Hindlimb muscle (tissue), 1 donor: Measurements from ENCODE around the gene COL8A1. TPM values are rescaled to one million over a fixed set of nuclear protein-coding genes. Genes with fewer than 3 reads are reported as not detected.
"Not testable (repeated sequence)": the region's sequence is repeated elsewhere in the genome, so short reads cannot be mapped to it uniquely, and the experiment has no call there.

Experiments
- DNase-seq: peaks from one replicate; pipeline ENCODE4 v3.0.0-alpha.2; 2013
- polyA plus RNA-seq: library from polyadenylated mRNA; unstranded; fragments of 120-200 nt; gene quantifications from one replicate; pipeline ENCODE4 v1.2.1, GENCODE V29; 2013; ENCODE audit not compliant: insufficient read length

Gene COL8A1
- polyA plus RNA-seq, 1 donor, result 1.3 TPM

DNA sequence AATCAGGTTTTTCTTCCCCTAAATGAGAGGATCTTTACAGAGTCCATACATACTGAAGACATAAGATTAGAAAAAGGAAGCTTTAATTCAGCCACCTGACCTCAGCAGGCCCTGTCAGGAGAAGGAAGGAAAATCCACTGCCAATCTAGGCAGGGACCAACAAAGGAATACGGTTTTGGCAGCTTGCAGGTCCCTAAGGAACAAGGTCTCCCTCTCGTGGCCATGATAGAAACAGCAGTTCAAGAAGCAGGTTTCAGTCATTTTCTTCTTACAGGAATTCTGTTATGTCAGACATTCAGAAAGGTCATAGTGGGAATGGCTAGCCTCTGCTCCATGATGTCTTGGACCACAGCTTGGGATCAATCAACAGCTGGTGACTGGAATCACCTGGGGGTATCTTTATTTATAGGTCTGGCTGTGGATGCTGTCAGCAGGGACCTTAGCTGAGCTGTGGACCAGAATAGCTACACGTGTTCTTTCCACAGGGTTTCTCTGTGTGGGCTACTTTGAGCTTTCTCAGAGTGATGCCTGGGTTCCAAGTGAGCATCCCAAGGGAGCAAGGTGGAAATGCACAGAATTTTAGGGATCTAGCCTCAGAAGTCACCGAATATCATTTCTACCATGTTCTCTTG, 169.9 kb downstream of the COL8A1 start:
- DNase-seq, result no peak

DNA sequence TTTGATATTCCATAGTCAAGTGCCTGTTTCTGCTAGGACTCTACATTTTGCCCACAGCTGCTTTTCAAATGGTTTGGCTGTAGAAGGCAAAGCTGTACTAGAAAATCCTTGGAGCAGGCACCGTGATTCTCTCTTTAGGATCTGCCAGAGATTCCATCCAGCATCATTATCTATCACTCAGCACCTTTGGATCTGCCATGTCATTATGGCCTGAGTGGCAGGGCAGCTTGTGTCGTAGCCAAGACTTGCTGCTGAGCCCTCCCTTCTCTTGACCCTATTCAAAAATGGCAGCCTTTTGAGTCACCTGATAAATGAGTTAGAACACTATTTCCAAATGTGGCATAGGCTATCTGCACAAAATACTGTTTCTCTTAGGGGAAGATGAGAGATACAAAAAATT, 171.2 kb downstream of the COL8A1 start:
- DNase-seq, result no peak

DNA sequence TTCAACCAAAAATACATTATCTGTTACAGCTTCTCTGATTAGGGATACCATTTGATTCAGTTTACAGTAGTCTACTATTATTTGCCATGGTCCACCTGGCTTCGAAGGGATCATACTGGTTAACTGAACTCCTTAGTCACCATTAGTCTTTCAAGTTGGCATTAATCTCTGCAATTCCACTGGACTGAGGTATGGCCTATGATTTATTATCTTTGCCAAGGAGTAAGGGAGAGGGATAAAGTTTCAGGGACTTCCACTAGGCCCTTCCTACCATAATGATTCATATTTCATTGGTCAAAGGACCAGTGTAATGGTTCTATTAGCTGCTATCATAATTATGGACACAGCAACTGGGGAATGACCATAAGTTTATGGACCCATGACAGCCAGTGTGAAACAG, 172.0 kb downstream of the COL8A1 start:
- DNase-seq, result no peak

GRCh38 chr3:99817047-99817436, 178.6 kb downstream of the COL8A1 start:
- peak; percentile 46 for DNase-seq

GRCh38 chr3:99817437-99818240, 179.2 kb downstream of the COL8A1 start, which contains the start of gene CMSS1:
Gene CMSS1 (plus strand): TSS chr3:99817862.
- DNase-seq, result peak; percentile 94

- DNase-seq, result no peak
Measured at GRCh38 chr3:99818818-99819217, 180.4 kb downstream of the COL8A1 start.

GRCh38 chr3:99823723-99824711, 185.6 kb downstream of the COL8A1 start:
- DNase-seq, result no peak

DNA sequence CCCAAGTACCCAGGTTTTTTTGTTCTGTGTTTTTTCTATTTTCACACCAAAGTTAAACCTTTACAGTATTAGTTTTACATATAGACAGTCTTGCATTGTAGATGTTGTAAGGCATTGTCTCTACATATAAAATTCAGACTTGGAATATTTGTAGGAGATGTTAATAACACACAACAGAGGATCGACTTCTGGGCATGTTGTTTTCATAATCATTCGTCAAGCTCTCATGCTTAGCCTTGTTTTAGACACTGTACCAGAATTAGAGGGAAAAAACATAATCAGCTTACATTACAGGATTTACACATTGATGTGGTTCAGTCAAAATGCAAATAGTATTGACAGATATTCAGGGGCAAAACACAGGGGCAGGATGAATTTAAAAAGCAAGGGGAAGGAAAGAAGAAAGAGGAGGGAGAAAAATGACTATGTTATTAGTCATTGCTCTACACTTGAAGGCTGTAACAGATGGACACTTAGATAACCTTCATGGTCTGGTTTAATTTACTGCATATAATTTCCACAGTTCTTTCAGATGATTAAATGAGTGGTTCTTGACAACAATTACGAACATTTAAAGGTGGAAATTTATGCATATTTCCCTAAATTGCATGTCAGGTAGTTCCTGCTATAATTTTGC, 186.7 kb downstream of the COL8A1 start:
- DNase-seq, result no peak

- DNase-seq, result no peak
Measured at GRCh38 chr3:99829844-99830243, 191.4 kb downstream of the COL8A1 start.

DNA sequence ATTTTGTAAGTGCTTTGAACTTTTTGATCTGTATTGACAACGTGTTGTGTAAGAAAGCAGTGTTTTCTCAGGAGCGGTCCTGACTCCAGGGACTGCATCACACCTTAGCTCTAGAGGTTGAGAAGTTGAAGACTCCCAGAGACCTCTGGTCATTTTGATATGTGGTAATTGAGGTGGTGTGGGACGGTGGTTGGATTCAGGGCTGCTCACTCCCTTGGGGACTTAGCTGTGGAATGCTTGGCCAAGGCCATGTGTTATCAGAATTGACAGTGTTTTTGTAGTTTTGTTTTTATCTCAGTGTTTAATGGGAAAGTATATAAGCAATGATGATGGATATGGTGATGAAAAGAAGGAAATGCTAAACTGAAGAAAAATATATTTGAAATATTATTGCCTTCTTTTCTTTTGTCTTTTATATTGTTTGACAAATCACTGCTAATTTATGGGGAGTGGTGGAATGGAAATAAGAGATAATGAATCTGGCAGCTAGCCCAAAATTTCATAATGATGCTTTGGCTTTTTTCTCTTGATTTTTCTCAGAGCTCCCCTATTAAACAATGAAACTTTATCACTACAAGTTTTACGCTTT, 195.3 kb downstream of the COL8A1 start:
- DNase-seq, result no peak

- DNase-seq, result no peak
Measured at GRCh38 chr3:99834211-99834957, 196.0 kb downstream of the COL8A1 start.

DNA sequence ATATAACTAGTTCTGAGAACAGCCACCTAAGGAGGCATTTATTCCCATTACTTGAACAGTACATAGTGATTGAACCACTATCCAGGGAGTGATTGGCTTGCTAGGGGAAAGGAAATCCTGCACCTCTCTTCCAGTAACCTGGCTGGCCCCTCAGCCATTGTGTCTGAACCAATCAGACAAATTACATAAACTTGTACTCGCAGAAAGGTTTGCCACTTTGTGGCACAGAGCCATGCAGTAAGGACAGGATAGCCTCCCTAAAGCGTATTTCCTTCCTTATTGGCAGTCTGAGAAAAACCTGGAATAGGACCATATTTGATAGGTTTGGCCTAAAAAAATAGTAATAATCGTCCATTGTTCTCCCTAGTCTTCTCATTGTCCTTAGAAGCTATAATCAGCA, 198.3 kb downstream of the COL8A1 start:
- DNase-seq, result no peak

DNA sequence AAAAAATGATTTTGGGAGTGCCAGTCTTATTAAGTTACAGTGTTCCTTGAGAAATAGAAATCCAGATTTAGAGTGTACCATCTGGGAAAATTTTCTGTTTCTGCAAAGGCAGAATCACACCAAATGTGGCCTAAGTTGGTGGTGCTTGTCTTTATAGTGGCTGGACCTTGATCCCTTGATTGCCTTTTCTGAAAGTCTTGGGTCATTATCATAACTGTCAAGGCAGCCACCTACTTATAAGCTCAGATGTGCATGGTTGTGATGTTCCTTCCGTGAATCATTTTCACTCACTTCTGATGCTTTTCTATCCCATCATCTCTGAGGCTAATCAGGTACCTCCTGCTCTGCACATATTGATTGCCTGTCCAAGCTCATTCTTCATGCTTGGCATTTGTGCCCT, 199.3 kb downstream of the COL8A1 start:
- DNase-seq, result no peak

GRCh38 chr3:99838755-99839154, 200.4 kb downstream of the COL8A1 start:
- no peak for DNase-seq

- no peak for DNase-seq
Measured at GRCh38 chr3:99839613-99840012, 201.2 kb downstream of the COL8A1 start.

- not testable (repeated sequence) for DNase-seq
Measured at GRCh38 chr3:99841949-99842348, 203.6 kb downstream of the COL8A1 start.

DNA sequence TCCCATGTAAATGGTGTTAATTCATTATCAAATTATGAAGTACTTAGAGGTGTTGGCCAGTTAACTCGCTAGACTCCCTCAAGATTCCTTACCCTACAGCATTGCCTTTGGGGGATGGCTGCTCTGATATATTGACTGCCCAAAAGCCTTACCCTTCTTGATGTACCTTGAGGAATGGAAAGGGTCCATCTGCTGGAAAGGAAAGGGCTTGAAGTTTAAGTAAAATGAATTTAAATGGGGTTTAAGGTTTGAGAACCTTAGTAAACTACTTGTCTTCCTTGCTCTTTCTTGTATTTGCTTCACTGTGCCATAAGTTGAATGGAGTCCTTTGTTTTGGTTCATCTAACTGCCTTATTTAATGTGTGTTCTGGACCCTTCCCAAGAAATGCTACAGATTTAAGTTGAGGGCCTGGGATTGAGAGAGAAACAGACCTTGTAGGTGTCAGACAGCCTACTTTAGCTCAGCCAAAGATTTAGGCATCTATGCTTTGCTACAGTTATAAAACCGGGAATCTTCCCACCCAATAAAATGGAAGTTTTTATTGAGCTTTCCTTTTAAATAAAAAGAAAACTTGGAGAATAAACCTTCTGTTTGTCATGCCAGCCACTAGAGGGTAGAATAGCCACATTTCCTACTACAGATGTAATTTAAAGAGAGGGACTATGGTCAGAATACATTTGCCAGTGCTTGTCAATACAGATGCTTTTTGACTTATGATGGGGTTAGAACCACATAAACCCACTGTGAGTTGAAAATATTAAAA, 204.6 kb downstream of the COL8A1 start:
- peak; percentile 63 for DNase-seq

DNA sequence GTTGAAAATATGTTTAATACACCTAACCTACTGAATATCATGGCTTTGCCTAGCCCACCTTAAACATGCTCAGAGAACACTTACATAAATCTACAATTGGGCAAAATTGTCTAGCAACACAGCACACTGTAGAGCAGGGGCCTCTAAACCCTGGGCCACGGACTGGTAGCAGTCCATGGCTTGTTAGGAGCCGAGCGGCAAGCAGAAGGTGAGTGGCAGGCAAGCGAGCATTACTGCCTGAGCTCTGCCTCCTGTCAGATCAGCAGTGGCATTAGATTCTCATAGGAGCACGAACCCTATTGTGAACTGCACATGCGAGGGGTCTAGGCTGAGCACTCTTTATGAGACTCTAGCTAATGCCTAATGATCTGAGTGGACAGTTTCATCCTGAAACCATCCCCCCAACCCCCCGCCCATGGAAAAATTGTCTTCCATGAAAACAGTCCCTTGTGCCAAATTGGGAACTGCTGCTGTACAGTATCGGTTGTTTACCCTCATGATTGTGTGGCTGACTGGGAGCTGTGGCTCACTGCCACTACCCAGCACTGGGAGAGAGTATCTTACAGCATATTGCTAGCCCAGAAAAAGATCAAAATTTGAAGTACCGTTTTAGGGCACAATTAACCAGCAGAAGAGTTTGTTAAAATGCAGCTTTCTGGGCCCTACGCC, 205.3 kb downstream of the COL8A1 start:
- no peak for DNase-seq

- DNase-seq, result no peak
Measured at GRCh38 chr3:99845331-99845730, 206.9 kb downstream of the COL8A1 start.

GRCh38 chr3:99845999-99846398, 207.6 kb downstream of the COL8A1 start:
- no peak for DNase-seq
